Right forelimb (tissue), 1 donor: Measurements from ENCODE around the gene GDAP1L1.
"Not testable (repeated sequence)": the region's sequence is repeated elsewhere in the genome, so short reads cannot be mapped to it uniquely, and the experiment has no call there.

Experiments
- DNase-seq: peaks from one replicate; pipeline ENCODE4 v3.0.0-alpha.2; 2018

GDAP1L1 gene

DNA sequence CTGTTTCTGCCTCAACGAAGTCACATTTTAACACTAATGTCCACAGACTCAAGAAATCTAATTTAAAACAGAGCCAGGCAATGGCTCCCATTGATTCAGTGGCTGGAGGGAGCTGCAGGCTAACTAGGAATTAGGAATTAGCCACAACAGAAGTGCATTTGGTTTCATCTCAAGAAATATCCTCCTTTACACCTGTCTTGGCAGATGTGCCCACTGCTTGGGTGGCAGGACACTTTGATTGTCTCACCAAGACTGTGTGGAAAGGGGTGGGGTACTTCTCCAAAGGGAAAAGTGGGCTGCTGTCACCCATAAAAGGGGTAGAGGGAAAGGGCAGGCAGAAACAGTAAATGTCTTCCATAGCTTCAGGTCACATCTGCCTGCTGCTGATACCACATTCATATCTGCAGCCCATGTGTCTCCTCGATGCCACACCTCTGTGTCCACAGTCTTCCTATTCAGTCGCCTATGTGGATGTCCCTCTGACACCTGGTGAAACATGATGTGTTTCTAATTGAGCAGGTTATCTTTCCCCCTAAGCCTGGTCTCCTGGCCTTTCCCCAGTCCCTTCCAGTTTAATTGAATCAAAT, 25.6 kb upstream of the GDAP1L1 start:
- DNase-seq: no peak

DNA sequence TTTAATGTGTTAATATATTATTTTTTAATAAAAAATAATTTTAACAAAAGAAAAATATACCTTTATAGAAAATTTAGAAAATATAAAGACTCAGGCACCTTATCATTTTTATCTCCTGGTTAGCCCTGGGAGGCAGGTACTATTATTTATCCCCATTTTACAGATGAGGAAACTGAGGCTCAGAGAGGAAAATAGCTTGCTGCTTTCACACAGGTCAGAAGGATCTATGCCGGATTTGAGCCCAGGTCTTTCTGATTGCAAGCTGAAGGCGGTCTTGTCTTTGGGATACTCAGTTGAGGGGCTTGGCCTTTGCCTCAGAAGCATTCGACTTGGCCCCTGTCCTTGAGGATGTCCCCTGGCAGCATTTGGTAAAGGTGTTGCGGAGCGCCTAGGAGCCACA, 25.1 kb upstream of the GDAP1L1 start:
- DNase-seq: no peak

DNA sequence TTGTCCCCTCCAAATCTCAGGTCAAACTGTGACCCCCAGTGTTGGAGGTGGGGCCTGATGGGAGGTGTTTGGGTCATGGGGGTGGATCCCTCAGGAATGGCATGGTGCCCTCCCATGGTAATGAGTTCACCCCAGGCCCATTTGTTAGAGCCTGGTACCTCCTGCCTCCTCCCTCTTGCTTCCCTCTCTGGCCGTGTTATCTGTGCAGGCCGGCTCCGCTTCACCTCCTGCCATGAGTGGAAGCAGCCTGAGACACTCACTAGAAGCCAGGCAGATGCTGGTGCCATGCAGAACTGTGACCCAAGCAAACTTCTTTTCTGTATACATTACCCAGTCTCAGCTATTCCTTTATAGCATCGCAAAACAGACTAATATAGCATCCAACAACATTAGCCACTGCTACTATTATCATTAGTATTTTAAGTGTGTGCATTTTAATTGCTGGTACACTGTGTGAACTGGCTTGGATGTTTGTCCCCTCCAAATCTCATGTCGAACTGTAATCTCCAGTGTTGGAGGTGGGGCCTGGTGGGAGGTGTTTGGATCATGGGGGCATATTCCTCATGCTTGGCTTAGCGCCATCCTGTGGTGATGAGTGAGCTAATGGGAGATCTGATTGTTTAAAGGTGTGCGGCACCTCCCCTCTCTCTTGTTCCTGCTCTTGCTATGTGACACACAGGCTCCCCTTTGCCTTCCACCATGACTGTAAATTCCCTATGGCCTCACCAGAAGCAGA, 24.3 kb upstream of the GDAP1L1 start:
- DNase-seq: no peak

DNA sequence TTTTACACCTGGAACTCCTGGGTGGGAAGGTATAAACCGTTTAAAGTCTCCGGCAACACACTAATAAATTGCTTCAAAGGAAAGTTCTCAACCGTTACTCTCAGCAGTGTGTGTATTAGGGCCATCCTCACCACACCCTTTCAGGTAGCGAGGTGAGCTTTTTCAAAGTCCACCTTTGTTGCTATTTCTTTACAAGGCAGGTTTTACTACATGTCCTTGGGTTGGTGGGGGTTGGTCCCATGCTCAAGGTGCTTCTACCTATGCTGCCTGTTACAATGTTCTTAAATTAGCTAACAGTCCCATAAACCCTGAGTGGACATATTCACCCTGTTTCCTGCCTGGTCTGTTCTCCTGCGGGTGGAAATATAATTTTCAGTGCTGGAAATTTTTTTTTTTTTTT, 23.4 kb upstream of the GDAP1L1 start:
- no peak for DNase-seq

DNA sequence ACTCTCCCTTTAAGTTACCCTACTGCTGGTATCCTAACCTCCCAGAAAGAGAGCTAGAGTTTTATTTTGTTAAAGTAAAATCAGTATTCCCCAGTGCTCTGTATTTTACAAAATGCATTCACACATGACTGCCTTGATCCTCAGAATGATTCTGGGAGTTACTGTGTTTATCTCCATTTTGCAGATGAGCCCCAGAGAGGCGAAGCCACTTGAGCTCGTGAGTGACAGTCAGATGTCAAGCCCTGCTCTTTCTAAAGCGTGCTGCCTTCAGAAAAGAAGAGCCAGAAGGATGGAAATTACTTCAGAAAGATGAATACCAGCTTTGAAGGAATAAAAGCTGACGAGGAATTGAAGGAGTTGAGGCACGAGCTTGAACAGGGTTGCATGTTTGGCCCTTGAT, 22.5 kb upstream of the GDAP1L1 start:
- DNase-seq: no peak

DNA sequence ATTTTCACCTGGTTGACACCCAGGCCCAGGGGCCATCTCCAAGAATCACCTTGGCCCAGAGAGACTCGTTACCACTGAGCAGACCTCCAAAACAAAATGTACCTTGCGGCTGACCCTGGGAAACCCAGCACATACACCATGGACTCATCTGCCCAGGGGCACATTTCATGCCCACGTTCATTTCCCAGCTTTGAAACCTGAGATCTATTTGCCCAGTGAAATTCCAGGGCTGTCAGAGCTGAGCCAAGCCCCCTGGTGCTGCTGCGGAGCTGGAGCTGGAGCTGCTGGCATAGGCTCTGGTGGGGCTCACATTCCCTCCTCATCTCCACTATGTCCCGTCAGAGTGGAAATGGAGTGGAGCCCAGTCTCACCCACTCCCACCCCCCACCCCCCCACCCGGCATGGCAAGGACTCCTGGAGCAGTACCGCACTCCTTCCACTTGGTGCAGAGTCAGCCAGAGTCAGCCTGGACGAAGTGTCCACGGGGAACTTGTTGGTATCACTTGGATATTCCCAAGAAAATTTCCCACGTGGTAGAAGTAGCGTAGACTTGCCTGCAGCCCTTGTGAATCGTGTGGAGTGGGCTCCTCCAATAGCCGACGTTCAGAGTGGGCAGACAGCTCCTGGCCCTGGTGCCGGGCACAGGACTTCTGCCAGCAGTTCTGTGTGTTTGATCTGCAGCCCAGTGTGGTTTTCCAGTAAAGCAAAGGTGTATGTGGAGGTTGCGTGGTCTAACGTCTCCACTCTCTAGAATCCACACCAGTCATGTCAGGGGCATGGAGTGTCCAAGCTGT, 18.4 kb upstream of the GDAP1L1 start:
- no peak for DNase-seq

DNA sequence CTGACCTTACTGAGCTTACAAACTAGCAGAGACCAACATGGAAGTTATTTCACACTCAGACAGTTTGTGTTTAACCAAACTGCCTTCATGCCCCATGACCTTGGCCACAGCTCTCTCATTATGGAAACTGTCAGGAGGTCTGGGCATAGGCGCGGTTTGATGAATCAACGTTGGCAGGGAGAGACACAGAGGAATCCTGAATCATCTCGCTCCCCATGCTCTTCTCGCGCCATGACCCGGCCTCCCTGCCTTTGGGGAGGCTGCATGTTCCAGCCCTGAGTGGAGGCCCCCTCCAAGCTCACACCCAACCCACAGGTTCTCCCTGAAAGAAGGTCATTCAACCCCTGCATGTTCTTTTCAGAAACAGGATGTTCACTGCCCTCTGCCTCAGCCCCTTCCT, 15.9 kb upstream of the GDAP1L1 start:
- DNase-seq: no peak

DNA sequence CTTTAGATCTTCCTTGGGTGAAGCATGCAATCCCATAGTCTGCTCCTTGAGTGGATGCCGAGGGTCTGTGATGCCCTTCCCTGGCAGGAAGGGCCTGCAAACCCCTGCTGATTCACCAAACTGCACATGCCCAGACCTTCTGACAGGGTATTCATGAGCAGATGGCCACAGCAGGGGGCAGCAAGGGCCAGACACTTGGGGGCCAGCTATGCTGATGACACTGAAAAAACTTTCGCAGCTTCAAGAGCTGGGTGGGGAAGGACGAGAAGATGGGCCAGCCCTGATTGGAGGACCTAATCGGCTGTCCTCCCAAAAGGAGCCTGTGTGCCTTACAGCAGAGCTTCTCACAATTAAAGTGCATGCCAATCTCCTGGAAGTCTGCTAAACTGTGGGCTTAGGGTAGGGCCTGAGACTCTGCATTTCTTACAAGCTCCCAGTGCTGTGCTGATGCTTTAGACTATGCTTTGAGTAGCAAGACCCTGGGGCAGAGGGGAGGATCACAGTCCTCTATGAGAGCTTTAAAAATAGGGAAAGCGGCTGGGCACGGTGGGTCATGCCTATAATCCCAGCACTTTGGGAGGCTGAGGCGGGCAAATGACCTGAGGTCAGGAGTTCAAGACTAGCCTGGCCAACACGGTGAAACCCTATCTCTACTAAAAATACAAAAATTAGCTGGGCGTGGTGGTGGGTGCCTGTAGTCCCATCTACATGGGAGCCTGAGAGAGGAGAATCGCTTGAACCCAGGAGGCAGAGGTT, 15.2 kb upstream of the GDAP1L1 start:
- no peak for DNase-seq

DNA sequence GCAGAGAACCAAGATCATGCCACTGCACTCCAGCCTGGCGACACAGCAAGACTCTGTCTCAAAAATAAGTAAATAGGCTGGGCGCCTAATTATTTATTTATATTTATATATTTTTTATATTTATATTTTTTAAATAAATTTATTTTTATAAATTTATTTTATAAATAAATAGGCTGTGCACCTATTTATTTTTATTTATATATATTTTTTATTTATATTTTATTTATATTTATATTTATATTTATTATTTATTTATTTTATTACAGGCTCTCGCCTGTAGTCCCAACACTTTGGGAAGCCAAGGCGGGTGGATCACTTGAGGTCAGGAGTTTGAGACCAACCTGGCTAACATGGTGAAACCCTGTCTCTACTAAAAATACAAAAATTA, 14.6 kb upstream of the GDAP1L1 start:
- DNase-seq: not testable (repeated sequence)

DNA sequence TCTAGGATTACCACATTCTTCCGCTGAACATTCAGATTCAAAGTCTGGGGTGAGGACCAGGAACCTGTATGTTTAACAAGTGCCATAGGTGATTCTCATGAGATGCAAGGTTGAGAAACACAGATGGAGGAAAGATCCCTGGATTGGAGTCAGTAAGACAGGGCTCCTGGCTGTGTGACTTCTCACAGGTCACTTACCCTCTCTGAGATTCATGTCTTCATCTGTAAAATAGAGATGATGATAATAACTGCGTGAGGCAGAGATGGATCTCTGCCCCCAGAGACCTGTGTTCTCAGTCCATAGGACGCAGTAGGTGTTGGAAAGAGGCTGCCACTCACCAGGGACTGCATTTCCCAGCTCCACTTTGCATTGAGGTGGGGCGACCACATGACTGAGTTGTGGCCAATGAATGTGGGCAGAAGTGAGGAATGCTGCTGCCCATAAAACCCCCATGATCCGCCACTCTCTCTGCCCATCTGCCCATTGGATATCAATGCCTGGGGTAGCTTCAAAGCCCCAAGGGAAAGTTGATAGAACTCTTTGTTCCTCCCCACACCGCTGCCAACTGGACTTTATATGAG, 13.6 kb upstream of the GDAP1L1 start:
- no peak for DNase-seq

DNA sequence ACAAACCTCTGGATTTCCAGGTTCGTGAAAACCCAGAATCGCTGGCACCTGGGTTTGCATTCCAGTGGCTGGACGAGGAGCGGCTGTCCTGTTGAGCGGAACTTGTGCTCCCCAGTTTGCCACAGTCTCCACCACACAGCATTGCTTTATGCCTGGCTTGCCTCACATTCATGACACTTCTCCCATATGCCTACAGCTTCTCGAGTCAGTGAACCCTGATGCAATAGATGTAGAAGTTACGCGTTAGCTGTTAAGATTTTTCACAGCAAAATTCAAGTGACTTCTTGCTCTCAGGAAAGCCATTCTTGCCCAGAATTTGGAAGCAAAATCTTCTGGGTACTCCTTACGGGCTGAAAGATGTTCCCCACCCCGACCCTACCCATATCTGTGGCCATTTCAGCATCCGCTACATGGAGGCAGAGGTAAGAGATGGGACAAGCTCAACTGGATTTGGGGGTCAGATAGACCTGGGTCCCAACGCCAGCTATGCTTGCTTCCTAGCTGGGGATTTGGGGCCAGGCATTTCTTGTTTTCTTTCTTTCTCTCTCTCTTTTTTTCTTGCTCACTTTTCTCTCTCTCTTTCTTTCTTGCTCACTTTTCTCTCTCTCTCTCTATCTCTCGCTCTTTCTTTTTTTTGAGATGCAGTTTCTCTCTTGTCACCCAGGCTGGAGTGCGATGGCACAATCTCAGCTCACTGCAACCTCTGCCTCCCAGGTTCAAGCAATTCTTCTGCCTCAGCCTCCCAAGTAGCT, 12.4 kb upstream of the GDAP1L1 start:
- DNase-seq: no peak

DNA sequence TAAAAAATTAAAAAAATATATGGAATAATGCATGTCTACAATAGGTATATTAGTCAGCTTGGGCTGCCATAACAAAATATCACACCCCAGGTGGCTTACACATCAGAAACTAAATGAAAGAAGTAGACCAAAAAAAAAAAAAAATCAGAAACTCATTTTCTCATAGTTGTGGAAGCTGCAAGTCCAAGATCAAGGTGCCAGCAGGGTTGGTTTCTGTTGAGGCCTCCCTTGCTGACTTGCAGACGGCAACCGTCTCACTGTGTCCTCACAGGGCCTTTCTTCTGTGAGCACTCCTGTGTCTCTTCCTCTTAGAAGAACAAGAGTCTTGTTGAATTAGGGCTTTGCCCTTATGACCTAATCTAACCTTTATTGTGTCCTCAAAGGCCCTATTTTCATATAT, 11.4 kb upstream of the GDAP1L1 start:
- no peak for DNase-seq

DNA sequence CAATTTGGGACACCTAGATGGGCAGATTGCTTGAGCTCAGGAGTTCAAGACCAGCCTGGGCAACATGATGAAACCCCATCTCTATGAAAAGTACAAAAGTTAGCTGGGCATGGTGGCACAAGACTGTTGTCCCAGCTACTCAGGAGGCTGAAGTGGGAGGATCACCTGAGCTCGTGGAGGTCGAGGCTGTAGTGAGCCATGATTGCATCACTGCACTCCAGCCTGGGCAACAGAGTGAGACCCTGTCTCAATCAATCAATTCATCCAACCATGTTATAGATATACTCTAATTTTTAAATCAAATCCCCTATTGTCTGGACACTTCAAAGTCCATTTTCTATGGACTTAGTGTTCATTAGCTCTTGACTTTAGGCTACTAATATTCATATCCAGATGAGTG, 10.3 kb upstream of the GDAP1L1 start:
- DNase-seq: not testable (repeated sequence)

DNA sequence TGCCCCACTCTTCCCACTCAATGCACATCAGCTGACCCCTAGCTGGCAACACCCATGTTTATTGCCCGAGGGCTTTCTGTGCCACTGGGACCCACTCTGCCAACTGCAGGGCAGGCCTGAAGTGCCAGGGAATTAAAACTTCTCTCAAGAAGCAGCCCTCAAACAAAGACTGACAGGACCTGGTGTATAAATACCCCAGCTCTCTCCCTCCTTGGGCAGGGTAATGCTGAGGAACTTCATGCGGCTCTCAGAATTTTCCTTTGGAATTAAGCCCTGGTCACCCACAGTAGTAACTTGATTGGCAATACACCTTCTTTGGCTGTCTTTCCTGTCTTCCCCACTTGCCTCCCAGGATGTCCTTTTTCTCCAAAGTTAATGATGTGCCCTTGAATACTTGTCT, 5.3 kb upstream of the GDAP1L1 start:
- DNase-seq: no peak

DNA sequence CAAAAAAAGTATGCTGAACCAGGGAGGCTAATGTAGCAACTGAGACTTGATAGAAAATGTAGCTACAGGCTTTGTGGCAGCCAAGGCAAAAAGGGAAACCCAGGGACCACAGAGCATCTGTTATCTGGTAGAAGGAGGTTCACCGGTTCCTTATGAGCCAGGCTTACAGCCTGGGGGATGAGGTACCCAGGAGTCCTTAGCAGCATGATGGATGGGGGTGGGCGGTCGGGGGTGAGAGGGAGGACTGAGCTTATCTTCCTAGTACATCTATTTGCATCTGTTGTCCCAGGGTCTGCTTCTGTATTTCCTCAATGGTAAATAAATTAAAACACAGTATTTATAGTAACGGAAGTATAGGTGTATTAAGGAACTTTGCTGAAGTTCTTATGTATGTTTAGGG, 1.1 kb upstream of the GDAP1L1 start:
- DNase-seq: no peak

DNA sequence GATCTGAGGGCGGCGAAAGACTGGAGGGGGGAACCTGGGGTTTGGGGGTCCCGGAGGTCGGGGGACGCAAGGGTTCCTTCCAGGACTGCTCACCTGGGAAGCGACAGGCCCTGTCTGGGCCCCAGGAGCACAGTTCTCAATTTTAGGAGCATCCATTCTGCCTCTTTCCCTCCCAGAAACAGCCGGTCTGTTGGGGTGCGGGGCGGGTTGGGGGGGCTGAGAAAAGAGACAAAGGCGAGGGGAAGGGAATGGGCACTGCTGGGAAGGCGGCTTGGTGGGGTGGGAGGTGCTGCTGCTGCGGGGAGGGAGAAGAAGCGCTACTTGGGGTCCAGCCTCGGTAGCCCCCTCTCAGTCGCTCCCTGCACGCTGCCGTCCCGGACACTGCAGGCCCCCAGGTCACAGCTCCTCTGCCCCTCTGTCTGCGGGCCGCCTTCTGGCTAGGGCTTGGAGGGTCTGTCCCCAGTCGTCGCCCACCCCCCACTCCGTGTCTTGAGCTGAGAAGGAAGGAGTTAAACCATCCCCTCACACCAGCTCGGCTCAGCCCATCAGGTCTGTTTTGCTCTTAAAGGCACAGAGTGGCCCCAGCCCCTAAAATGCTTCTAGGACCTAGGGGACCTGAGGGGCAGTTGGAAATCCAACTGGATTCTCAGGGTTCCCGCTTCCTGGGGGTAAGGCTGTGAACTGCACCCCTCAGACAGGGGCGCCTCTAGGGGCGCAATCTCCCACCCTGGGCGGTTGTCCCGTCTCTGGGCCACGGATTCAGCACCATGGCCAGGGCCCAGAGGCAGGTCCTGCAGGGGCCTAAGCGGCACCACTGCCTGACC, 690 bp downstream of the GDAP1L1 start:
- DNase-seq: peak; percentile 67

DNA sequence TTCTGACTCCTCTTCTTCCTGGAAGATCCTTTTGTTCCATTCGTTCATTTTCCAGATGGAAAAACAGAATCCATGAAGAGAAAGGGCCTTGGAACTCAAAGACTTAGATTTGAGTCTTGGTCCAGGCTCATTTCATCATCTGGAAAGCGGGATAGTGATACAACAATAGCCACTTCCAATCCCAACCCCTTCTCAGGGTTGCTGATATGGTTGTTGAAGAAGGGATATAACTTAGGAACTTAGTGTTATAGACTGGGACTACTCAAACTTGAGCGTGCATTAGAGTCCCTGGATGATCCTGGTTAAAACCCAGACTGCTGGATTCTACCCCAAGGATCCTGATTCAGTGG, 1.3 kb downstream of the GDAP1L1 start:
- no peak for DNase-seq

DNA sequence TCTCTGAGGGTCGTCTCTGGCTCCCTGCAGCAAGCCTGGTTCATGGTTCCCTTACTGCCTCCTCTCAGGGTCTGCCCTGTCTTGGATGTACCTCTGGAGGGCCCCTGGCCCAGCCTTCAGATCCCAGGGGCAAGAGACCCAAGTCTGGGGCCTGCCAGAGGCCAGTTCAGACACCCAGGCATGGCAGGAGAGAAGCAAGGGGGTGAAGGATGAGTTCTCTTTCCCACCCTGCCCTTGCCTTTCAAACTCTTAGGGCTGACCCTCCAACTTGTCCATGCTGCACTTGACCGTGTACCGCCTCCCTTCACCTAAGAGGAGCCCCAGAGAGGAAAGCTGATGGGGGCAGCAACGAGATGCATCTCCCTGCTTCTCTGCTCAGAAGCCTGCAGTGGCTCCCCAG, 4.2 kb downstream of the GDAP1L1 start:
- no peak for DNase-seq

DNA sequence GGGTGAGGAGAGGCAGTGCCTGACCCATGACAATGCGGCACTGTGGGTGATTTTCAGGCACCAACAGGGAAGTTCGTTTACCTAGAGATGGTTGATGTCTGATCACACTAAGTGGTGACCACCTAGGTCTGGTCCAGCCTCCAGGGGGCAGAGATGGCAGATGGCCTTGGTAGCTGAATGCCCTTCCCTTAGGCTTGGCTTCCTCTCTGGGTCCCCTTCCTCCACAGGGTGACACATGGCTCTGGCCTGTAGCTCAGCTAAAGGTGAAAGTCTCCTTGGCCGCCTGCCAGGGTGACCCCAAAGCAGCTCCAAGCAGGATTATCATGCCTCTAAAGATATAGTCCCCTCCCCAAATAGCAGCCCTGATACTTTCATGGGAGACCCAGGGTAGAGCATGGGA, 6.4 kb downstream of the GDAP1L1 start:
- DNase-seq: no peak

DNA sequence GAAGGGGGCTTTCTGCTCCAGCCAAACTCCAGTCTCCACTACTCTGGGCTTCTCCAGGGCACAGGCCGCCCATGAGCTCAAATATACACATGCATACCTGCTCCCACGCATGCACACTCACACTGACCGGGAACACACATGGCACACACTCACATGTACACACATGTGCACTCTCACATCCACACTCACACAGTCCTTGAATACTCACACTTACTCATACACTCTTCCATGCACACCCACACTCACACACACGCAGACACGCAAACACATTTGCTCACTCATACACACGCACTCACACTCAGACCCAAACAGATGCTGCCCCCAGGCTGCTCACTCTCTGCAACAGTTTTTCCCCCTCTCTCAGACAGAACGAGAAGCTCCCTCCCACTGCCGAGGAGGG, 7.0 kb downstream of the GDAP1L1 start:
- DNase-seq: no peak

DNA sequence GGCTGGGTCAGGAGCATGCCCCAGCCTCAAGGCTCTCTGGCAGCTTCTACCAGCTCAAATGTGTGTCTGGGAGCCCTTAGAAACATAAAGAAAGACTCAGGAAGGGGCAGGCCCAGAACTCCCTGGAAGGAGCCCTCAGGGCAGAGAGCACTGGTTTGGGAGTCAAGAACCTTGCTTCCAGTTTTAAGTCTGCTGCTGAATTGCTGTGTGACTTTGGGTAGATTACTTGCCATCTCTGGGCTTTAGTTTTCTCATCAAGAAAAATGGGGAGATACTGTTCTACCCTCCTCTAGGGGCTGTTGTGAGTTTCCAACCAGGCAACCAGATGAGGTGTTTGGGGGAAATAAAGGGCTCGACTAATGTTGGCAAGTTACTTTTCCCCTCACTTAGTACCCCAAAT, 8.8 kb downstream of the GDAP1L1 start:
- no peak for DNase-seq

DNA sequence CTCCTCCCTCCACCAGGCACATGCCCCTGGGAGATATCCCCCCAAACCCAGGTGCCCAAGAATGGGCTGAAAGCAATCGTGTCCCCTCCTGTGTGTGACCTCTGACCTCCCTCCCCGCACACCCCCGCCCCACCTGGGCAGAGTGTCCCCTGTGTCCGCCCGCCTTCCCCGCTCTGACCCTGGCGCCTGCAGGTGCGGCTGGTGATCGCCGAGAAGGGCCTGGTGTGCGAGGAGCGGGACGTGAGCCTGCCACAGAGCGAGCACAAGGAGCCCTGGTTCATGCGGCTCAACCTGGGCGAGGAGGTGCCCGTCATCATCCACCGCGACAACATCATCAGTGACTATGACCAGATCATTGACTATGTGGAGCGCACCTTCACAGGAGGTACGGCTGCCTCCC, 9.9 kb downstream of the GDAP1L1 start:
- no peak for DNase-seq
